GM18508 (cell line): ENCODE data around the gene PCCA.
"Not testable (repeated sequence)": the region's sequence is repeated elsewhere in the genome, so short reads cannot be mapped to it uniquely, and the experiment has no call there.

Experiments
- ATAC-seq: cut with Tn5 transposase; IDR thresholded peaks from one replicate; pipeline ENCODE4 v1.9.1; 2021; ENCODE audit warnings: moderate number of reproducible peaks; ENCODE audit not compliant: insufficient read depth, unreplicated experiment

Gene PCCA

DNA sequence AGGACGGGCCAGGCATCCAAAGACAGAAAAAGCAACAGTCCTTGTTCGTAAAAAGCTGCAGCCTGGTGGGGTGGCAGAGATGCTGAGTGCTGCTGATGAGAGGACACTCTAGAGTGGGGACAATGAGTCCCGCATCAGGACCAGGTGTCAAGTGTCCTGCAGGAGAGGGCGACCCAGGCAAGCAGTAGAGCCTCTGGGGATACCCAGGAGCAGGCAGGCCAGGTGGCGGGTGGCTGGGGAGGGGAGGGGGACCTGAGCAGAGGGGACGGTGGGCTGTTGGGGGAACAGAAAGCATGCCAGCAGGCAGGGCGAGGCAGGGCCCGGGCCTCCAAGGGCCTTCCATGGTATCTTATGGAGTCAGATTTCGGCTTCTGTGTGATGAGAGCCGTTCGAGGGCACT is 463.9 kb downstream of the PCCA start:
- ATAC-seq, result no peak

DNA sequence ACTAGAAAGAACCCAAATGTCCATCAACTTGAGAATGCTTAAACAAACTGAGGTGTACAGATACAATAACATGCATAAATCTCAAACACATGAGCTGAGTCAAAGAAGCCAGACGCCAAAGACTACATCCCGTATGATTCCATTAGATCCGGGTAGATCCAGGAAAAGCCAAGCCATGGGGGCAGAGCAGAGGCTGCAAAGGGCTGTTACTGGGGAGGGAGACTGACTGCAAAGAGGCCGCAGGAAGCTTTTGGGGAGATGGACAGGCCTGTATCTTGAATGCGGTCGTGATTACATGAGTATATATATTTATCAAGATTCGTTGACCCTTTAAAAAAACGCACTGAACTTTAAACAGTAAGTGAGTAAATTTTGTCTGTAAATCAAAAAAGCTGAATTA is 471.0 kb downstream of the PCCA start:
- no peak for ATAC-seq

DNA sequence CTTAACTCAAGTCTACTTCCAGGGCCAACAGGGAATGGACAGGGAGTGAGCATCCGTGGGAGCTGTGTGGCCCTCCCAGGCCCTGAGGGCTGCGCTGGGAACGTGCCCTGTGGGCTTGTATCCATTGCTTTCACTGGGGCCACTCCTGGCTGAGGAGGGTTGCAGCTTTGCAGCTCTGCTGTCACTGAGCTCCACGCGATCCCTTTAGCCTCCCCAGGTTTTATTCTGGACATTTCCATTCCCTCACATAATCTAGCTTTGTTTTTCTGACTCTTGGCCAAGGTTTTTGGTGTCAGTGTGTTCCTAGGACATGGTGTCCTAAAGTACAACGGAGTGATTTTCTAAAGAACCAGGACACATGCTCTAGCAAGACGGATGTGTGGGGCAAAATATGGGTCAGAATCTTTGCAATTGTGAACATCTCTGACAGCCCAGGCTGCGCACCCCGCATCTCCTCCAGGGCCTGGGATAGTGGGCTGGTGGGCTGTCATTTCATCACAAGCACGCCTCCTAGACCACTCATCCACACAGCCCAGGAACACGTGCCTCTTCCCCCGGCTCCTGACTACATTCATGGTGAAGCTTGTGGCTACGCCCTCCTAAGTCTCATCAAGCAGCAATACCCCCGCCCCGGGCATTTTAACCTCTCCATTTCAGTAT is 471.7 kb downstream of the PCCA start:
- no peak for ATAC-seq

DNA sequence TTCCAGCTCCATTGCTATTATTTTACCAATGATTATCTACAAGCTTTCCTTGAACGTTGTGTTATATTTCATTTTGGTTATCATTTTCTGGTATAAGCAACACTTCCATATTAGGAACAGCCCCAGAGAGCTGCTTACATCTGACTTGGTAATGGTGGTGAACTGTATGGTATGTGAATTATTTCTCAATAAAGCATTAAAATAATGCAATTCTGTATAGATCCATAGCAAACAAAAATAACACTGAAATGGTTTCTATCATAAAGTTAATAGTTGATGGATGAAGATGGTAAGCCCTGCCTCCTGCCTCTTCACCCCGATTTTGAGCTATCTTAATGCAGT is 472.2 kb downstream of the PCCA start:
- no peak for ATAC-seq

DNA sequence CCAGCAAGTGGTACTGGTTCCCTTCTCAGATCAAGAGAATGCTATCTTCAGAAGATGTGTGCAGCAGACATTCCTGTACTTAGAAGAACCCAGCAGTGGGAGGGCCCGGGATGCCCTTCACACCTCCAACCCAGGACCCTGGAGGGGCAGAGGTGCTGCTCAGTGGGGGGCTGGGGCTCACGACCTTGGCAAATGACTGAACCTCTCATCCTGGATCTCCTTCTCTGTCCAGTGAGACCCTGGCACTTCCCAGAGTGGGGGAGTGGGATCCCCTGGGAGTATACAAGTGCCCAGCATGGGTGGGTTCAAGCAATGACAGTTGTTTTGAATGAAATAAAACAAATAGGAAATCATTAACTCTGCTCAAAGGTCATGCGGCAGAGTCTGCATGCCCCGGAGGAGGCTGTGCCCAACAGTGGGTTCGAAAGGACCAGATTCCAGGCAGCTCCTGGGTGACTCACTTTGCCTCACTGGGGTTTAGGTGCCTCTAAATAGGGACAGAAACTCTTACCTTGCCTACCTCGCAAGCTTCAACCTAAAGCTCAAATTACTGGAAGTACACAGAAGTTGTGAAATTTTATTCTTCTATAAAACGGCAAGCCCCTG is 472.8 kb downstream of the PCCA start:
- ATAC-seq, result no peak

DNA sequence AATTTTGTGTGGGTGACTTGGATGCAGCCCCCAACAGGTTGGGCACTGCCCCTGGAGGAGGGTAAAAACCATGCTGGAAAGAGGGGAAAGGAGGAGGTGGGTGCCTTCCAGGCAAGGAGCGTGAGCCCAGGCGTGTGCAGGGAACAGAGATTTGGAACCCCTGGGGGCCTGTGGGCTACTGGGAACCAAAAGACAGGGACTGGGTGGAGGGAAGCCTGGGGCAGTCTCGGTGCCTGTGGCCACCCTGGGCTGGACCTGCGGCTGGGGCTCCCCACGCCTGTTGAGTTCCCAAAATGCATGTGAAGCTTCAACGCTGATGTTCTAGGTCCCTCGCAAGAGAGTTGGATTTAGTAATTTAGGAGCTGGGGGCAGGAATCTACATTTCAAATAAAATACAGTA is 474.9 kb downstream of the PCCA start:
- no peak for ATAC-seq

DNA sequence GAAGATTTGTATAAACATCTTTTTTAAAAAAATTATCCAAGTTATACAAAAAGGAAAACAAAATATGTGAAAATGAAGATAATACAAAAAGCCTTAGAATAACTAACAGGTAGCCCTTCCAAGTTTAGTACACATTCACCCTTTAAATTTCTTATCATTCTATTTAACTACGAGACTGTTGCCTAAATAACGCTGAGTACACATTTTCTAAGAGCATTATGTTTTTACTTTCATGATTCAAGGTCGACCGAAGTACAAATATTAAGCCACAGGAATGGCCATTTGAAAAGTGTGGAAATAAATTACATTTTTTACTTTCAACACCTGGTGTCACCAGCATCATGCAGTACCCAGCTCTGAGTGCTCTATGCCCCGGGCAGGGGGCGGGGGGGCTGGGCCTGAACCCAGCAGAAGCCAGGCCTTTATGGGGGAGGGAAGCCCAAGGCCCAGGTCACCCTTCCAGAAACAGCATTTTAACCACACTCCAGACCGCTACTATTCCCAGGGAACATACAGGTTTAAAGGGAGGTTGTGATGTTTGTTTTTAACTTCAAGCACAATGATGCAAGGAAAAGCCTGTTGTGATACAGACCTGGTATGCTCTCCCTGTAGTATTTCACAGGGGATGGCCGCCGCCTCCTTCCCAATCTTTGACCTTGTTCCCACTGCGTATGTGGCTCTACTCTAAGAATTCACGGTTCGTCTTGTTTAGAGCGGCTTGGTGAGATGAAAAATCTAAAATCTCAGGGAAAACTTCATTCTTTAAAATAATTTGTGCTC is 475.7 kb downstream of the PCCA start:
- no peak for ATAC-seq

DNA sequence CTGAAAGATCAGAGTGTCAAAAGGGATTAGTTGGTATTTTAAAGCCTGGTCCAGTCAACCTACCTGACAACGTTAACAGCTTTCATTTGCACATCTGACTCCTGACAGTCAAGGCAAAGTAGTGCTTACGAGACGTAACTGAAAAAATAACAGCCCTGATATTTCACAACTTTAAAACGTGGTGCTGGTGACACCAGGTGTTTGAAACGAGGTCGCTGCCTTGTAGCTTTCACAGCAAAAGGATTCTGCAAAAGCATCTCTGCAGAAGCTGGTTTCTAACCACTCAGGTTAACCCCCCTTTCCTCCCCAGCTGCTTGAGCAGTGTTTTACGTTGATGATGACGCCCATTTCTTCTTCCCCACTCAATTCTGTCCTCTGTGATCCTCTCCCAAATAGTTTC is 476.4 kb downstream of the PCCA start:
- ATAC-seq, result no peak

DNA sequence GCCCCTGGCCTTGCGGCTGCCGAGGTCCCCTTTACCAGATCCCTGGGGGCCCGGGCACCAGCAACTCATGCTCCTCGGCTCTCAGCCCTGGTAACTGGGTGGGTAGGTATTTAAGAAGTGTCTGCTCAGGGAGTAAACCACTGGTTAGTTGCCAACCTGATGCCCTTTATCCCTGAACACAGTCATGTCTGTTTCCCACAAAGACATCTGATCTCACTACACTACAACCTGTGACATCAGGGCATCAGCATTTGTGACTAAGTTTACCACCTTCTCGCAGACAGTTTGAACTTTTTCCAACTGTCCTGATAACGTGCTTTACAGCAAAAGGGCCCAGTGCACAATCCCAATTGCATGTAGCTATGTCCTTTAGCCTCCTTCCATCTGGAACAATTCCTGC is 477.6 kb downstream of the PCCA start:
- no peak for ATAC-seq

DNA sequence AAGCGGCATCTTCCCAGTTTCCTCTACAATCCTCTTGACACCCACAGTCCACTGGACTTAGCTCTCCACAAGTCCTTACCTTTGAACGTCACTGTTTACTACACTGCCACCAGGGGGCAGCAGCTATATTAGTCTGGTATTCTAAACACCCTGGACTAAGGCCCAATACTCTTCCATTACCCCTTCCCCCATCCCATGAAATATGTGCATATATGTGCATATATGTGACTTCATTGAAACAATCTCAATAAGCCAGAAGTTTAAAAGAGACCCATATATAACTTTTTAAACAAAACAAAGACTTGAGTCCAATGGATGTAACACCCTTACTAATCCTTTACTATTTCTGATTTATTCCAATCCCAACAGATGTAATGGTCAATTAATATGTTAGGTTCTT is 484.2 kb downstream of the PCCA start:
- ATAC-seq, result peak; percentile 94

DNA sequence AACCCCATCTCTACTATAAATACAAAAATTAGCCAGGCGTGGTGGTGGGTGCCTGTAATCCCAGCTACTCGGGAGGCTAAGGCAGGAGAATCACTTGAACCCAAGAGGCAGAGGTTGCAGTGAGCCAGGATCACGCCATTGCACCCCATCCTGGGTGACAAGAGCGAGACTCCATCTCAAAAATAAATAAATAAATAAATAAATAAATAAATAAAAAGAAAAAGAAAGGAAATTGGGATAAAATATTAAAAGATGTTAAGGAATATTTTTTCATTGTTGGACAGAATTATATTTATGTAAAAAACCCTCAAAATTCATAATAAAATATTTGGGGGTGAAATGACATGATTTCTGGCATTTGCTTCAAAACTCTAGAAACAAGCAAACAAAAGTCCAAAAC is 488.3 kb downstream of the PCCA start:
- not testable (repeated sequence) for ATAC-seq
